Kidney (tissue), 14 donors: ENCODE data around the gene AGR2. TPM values are rescaled to one million over a fixed set of nuclear protein-coding genes. Genes with fewer than 3 reads are reported as not detected.
"Not testable (repeated sequence)": the region's sequence is repeated elsewhere in the genome, so short reads cannot be mapped to it uniquely, and the experiment has no call there.

Experiments used
- DNase-seq, 5 donors: peaks; one replicate each; pipeline ENCODE4 v3.0.0-alpha.2; 2013 to 2020
- FAIRE-seq: peaks from 2 replicates; lab custom pipeline; 2012; peaks lifted over from hg19 to GRCh38; lab: Jason Lieb, UNC
- H3K27ac ChIP-seq, 2 donors: one replicate each; pipeline ENCODE4 v1.7.0; 2013; ENCODE audit warnings: low read depth in 2 of 2, low read length in 2 of 2, inconsistent platforms in 1 of 2
- H3K27me3 ChIP-seq: one replicate; pipeline ENCODE4 v1.7.1; 2013; ENCODE audit warnings: low read length, inconsistent platforms; ENCODE audit not compliant: control insufficient read depth, insufficient read depth
- H3K36me3 ChIP-seq, 3 donors: one replicate each; pipeline versions ENCODE4 v1.7.0 to v1.7.1; 2013; ENCODE audit warnings: low read length in 3 of 3, control low read depth in 1 of 3, inconsistent platforms in 1 of 3; ENCODE audit not compliant: insufficient read depth in 3 of 3, control insufficient read depth in 2 of 3
- H3K4me1 ChIP-seq, 3 donors: one replicate each; pipeline versions ENCODE4 v1.7.0 to v1.7.1; 2013; ENCODE audit warnings: low read length in 3 of 3, inconsistent platforms in 1 of 3, low read depth in 1 of 3; ENCODE audit not compliant: control insufficient read depth in 2 of 3, insufficient read depth in 2 of 3
- H3K4me3 ChIP-seq, 3 donors: one replicate each; pipeline versions ENCODE4 v1.7.0 to v1.8.1; 2013; ENCODE audit warnings: low read length in 3 of 3, control low read depth in 1 of 3, inconsistent platforms in 1 of 3
- H3K9ac ChIP-seq, 3 donors: one replicate each; pipeline versions ENCODE4 v1.7.0 to v1.7.1; 2013; ENCODE audit warnings: low read length in 3 of 3, control low read depth in 1 of 3, inconsistent platforms in 1 of 3
- H3K9me3 ChIP-seq, 3 donors: one replicate each; pipeline versions ENCODE4 v1.7.0 to v1.7.1; 2013; ENCODE audit warnings: low read length in 3 of 3, control low read depth in 1 of 3, inconsistent platforms in 1 of 3; ENCODE audit not compliant: control insufficient read depth in 2 of 3, insufficient read depth in 1 of 3
- intact Hi-C: fragments of 100-400 bp; cut with DNase I; formaldehyde crosslinking; loops from one replicate; pipeline ENCODE4 v1.11.1; 2022
- polyA plus RNA-seq: library from polyadenylated mRNA; stranded (reverse); fragments of 350-450 nt; fragmentation: Illumina TruSeq; extraction: RNeasy Lipid Tissue Mini Kit (QIAGEN cat#74804); gene quantifications from one replicate; pipeline ENCODE4 v1.2.3, GENCODE V29; 2014; ENCODE audit warnings: low read depth, low replicate concordance; ENCODE audit not compliant: insufficient read depth
- total RNA-seq: library from RNA; stranded (reverse); fragmentation: NEBNext Ultra II Directional; extraction: Animal tissue kit (Norgen Biotek cat#: 25700); gene quantifications from one replicate; pipeline ENCODE4 v1.2.1, GENCODE V29; 2021
- TF ChIP-seq, protein P1 (sequence below): IDR thresholded peaks from 3 replicates; pipeline ENCODE4 v1.5.1; 2012; ENCODE audit warnings: mild to moderate bottlenecking, moderate library complexity, borderline replicate concordance; ENCODE audit not compliant: insufficient read depth; ENCODE audit errors: extremely low read depth
- donor health status: control.
- donor health status: control.
- donor health status: control.
- donor health status: control.
- donor health status: control.
- donor health status: DM: yes; HTN: yes; CAD: no.
- donor health status: Normal renal cell carcinoma (clear cell type).

The AGR2 gene
- total and polyA plus RNA-seq, 2 donors from 2014 or later = 15.1 to 164 TPM

DNA sequence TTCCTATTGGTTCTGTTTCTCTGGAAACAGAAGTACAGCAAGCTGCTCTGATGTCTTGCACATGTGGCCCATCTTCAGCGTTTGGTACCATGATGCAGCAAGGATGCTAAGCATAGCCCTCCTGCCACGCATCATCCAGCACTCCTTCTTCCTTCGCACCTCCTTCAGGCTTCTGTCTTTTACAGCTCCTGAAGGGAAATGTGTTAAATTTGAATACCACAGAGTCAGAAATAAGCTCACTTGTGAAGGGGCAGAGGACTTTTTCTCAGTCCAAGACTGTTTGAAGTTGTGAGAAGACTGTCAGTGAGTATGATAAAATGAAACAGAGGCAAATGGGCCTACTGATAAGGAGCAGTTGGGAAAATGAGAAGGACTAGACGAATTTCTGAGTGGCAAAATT is 30.5 kb downstream of the AGR2 start:
- FAIRE-seq (no peak), DNase-seq (no peak)
- H3K36me3 ChIP-seq = no peaks in the 10 kb centered on the region
- H3K4me1 ChIP-seq = no peaks in the 10 kb centered on the region
- H3K27ac ChIP-seq = no peak overlapping the region
- intact Hi-C loops = no loop called here
- H3K9me3 ChIP-seq = no peaks in the 10 kb centered on the region
- H3K9ac ChIP-seq = no peak overlapping the region
- H3K4me3 ChIP-seq = no peak overlapping the region
- TF ChIP-seq, protein P1, sequence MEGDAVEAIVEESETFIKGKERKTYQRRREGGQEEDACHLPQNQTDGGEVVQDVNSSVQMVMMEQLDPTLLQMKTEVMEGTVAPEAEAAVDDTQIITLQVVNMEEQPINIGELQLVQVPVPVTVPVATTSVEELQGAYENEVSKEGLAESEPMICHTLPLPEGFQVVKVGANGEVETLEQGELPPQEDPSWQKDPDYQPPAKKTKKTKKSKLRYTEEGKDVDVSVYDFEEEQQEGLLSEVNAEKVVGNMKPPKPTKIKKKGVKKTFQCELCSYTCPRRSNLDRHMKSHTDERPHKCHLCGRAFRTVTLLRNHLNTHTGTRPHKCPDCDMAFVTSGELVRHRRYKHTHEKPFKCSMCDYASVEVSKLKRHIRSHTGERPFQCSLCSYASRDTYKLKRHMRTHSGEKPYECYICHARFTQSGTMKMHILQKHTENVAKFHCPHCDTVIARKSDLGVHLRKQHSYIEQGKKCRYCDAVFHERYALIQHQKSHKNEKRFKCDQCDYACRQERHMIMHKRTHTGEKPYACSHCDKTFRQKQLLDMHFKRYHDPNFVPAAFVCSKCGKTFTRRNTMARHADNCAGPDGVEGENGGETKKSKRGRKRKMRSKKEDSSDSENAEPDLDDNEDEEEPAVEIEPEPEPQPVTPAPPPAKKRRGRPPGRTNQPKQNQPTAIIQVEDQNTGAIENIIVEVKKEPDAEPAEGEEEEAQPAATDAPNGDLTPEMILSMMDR = no peak
- no peaks in the 10 kb centered on the region for H3K27me3 ChIP-seq

DNA sequence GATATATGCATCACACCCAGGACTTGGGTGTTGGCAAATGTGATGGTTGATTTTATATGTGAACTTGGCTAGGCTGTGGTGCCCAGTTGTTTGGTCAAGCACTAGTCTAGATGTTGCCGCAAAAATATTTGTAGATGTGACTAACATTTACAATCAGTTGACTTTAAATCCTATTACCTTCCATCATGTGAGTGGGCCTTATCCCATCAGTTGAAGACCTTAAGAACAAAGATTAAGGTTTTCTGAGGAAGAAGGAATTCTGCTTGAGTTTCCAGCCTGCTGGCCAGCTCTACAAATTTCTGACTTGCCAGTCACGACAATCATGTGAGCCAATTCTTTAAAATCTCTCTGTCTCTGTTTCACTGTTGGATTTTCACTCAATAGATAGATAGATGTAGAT is 30.9 kb downstream of the AGR2 start:
- FAIRE-seq (no peak), DNase-seq (no peak)
- no peak overlapping the region for H3K4me3 ChIP-seq
- H3K9ac ChIP-seq = no peak overlapping the region
- H3K4me1 ChIP-seq = no peaks in the 10 kb centered on the region
- no peak overlapping the region for H3K27ac ChIP-seq
- no peaks in the 10 kb centered on the region for H3K36me3 ChIP-seq
- intact Hi-C loops = no loop called here
- no peaks in the 10 kb centered on the region for H3K9me3 ChIP-seq
- TF ChIP-seq, protein P1 = no peak
- H3K27me3 ChIP-seq = no peaks in the 10 kb centered on the region

DNA sequence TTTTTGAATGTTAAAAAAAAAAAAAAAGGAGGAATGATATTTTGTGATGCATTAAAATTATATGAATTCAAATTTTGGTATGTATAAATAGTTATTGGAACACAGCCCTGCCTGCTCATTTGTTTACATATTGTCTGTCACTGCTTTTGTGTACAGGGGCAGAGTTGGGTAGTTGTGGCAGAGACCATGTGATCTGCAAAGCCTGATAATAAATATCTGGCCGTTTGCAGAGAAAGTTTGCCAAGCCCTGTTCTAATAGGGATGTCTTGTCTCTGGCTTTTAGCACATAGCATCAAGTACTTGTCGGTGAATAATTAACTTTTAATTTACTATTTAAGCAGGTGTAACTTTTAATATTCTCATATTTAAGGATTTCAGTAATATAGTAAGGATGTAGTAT is 31.5 kb downstream of the AGR2 start:
- no peak overlapping the region for H3K27ac ChIP-seq
- H3K9me3 ChIP-seq = no peaks in the 10 kb centered on the region
- no peak overlapping the region for H3K9ac ChIP-seq
- no peaks in the 10 kb centered on the region for H3K27me3 ChIP-seq
- no peaks in the 10 kb centered on the region for H3K4me1 ChIP-seq
- no peak overlapping the region for H3K4me3 ChIP-seq
- TF ChIP-seq, protein P1 = no peak
- FAIRE-seq (no peak), DNase-seq (no peak)
- intact Hi-C loops = no loop called here
- no peaks in the 10 kb centered on the region for H3K36me3 ChIP-seq

DNA sequence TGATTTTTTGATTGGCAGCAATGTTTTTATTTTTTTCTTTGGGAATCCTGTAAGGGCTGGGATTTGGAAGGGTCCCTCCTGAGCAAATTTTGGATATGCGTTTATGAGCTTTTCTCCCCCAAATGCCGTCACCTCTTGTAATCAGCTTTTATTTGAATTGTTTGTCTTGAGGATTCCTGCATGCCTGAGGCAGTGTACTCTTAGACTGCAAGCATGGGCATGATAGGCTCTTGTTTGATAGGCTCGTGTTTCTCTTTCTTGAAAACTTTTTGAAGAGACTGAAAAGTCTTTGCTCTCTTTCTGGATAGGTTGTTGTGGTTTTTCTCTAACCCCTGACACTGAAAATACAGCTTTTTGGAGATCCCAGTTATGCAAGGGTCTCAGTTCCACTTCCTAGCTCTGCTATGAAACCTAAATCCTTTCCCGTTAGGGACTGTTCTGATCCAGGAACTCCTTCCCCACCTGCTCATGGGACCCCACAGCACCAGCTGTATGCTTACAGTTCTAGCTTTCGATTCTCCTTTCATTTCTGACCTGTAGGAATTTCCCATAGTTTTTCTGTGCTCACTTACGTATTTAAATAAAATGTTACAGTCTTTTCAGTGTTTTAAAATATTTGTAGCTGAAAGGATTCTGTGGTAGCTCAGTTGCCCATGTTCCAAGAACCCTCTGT is 34.0 kb downstream of the AGR2 start:
- H3K9ac ChIP-seq = no peak overlapping the region
- no peaks in the 10 kb centered on the region for H3K27me3 ChIP-seq
- no peak overlapping the region for H3K27ac ChIP-seq
- no peak overlapping the region for H3K4me3 ChIP-seq
- H3K4me1 ChIP-seq = no peaks in the 10 kb centered on the region
- TF ChIP-seq, protein P1 = no peak
- FAIRE-seq (no peak), DNase-seq (no peak)
- no peaks in the 10 kb centered on the region for H3K36me3 ChIP-seq
- intact Hi-C loops = no loop called here
- no peaks in the 10 kb centered on the region for H3K9me3 ChIP-seq

DNA sequence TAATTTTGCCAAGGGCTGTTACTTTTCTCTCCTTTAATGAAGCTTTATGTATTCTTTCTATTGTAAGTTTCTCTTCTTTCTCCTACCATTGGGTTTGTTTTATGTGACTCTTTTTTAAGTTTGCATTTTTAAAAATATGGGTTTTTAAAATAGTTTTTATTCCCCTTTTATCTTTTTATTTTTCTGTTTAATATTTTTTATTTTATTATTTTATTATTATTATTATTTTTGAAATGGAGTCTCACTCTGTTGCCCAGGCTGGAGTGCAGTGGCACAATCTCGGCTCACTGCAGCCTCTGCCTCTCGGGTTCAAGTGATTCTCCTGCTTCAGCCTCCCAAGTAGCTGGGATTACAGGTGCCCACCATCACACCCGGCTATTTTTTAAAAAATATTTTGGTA is 34.8 kb downstream of the AGR2 start:
- H3K4me1 ChIP-seq, intact Hi-C loops, H3K9me3 ChIP-seq, H3K4me3 ChIP-seq, FAIRE-seq, DNase-seq, H3K9ac ChIP-seq, H3K27me3 ChIP-seq, H3K36me3 ChIP-seq, H3K27ac ChIP-seq: not testable (repeated sequence)
